ENCODE results near the gene ZNF385A.

The ZNF385A gene

DNA sequence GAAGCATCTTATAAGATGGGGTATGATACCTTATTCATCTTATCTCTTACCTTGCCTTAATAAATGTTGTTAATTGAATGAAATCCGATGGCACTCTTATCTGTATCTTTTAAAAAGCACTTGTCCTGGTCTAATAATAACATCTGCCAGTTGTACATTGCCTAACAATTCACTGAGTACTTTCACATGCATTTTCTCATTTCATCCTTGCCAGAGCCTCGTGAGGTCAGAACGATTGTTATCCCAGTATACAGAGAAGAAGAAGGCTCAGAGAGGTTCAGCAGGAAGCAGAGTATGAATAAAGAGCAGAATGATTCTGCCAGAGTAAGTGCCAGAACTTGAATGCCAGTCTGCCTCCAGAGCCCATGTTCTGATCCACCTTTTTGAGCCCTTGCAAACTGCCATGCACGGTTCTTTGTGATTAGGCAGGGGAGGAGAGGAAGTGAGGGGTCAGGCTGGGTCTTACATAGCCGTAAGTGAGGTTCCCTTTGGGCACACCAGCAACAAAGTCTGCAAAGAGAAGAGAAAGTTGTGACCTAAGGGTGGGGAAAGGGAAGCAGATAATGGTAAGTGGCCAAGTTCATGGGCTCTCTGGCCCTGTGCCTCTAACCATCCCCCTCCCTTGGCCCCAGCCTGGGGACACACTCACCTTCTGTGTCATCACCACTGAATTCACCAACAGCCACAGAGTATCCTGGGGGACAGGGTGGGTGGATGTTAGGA is 22.8 kb upstream of the ZNF385A start:
- TF ChIP-seq, protein P1, sequence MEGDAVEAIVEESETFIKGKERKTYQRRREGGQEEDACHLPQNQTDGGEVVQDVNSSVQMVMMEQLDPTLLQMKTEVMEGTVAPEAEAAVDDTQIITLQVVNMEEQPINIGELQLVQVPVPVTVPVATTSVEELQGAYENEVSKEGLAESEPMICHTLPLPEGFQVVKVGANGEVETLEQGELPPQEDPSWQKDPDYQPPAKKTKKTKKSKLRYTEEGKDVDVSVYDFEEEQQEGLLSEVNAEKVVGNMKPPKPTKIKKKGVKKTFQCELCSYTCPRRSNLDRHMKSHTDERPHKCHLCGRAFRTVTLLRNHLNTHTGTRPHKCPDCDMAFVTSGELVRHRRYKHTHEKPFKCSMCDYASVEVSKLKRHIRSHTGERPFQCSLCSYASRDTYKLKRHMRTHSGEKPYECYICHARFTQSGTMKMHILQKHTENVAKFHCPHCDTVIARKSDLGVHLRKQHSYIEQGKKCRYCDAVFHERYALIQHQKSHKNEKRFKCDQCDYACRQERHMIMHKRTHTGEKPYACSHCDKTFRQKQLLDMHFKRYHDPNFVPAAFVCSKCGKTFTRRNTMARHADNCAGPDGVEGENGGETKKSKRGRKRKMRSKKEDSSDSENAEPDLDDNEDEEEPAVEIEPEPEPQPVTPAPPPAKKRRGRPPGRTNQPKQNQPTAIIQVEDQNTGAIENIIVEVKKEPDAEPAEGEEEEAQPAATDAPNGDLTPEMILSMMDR (IDR thresholded peaks at IDR 0.05) = no peak
- no peaks in the 10 kb centered on the region for H3K9me3 ChIP-seq
- intact Hi-C loops (cut with DNase I; ENCODE audit: low total_unique reads) = no loop called here
- H3K27me3 ChIP-seq = no peaks in the 10 kb centered on the region
- peaks cover 98 to 100% (median 100%) of the 10 kb centered on the region in 3 donors for H3K36me3 ChIP-seq
- H3K4me1 ChIP-seq = peaks cover 0 to 77% (median 57%) of the 10 kb centered on the region in 4 donors
- DNase-seq = no peak
- peak overlapping the region; percentile 68 to 93 for H3K27ac ChIP-seq
- no peak overlapping the region for H3K4me3 ChIP-seq

DNA sequence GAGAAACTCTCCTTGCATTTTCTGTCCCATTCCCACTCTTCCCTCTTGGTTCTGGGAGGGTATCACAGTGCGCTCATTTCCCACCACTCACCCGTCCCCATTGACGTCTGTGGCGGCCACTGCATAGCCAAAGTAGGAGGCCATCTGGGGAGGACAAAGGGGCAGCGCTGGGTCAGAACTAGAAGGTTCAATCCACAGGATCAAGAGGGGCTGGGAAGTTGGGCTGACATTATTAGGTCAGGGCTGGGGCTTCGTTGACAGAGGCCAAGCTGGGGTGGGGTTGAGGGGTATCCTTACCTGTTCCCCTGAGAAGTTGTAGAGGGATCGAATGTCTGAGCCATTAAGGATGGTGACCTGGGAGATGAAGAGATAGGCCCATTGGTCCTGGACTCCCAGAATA is 21.0 kb upstream of the ZNF385A start:
- Histone ChIP-seq H3K4me1 (peaks cover 0 to 66% (median 41%) of the 10 kb centered on the region in 4 donors), H3K27ac (peak overlapping the region; percentile 68 to 93), H3K27me3 (no peaks in the 10 kb centered on the region), H3K36me3 (peaks cover 100% of the 10 kb centered on the region in 3 donors), H3K9me3 (no peaks in the 10 kb centered on the region), H3K4me3 (no peak overlapping the region)
- intact Hi-C loops (cut with DNase I; ENCODE audit: low total_unique reads) = no loop called here
- no peak for DNase-seq
- TF ChIP-seq, protein P1 (IDR thresholded peaks at IDR 0.05) = no peak

DNA sequence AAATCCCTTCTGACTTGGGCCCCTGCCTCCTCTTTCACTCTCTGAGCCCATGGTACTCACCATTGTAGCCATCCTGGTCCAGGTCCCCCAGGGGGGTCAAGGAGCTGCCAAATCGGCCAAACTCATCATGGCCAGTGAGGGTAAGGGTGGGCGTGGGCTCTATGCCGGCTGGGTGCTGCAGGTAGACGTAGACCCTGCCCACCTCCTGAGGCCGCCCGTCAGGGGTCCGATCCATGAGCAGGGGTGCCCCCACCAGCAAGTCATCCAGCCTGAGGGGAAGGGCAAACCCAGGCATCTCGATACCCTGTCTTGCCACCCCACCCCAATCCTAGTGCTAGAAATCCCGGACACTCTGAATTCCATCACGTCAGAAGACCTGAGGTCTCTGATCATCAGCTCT is 20.6 kb upstream of the ZNF385A start:
- Histone ChIP-seq H3K4me3 (no peak overlapping the region), H3K4me1 (peaks cover 0 to 61% (median 36%) of the 10 kb centered on the region in 4 donors), H3K27me3 (no peaks in the 10 kb centered on the region), H3K9me3 (no peaks in the 10 kb centered on the region), H3K36me3 (peaks cover 100% of the 10 kb centered on the region in 3 donors), H3K27ac (peak overlapping the region; percentile 68 to 93)
- TF ChIP-seq, protein P1 (IDR thresholded peaks at IDR 0.05) = no peak
- intact Hi-C loops (cut with DNase I; ENCODE audit: low total_unique reads) = no loop called here
- no peak for DNase-seq

DNA sequence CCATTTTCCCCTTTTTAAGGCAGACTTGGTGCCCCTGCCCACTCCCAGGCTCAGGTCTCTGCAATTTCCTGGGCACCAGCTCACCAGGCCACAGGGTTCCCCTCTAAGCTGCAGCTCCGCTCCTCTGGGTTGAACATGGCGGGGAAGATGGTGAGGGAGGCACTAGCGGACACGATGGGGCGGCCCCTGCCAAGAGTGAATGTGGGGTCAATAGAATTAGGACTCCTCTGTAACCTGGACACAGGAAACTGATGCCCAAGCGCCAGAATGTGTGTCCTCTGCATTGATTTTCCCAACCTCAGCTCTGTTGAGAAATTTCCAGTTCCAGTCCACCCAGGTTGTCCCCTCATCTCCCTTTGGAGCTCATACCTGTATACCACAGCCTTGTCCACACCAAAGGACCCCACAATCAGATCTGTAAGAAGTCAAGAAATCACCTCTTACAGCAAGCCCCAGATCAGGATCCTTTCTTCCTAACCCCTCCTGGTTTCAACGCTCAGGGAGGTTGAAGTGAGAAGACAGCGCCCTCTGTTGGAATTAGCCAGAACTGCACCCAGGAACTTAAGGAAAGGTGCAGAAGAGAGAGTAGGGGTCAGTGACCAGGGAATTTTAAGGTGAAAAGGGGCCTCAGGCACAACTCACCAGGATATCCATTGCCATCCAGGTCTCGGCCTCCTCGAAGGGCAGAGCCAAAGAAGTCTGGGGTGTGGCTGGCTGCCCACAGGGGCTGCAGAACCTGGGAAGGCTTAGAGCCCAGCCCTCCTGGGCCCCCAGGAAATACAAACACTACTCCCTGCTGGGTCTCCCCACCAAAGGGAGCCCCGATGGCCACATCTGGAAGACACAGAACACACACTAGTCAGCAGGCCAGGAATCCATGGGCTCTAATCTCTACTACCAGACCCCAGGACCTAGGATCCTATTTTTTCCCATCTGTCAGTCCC is 19.8 kb upstream of the ZNF385A start:
- H3K27me3 ChIP-seq = no peaks in the 10 kb centered on the region
- no peak overlapping the region for H3K4me3 ChIP-seq
- H3K27ac ChIP-seq = peak overlapping the region; percentile 68 to 93
- H3K4me1 ChIP-seq = peaks cover 0 to 54% (median 29%) of the 10 kb centered on the region in 4 donors
- intact Hi-C loops (cut with DNase I; ENCODE audit: low total_unique reads) = no loop called here
- DNase-seq = peak in 1 of 2 donors; percentile 75
- H3K9me3 ChIP-seq = no peaks in the 10 kb centered on the region
- TF ChIP-seq, protein P1 (IDR thresholded peaks at IDR 0.05) = peak; percentile 91
- H3K36me3 ChIP-seq = peaks cover 100% of the 10 kb centered on the region in 3 donors

DNA sequence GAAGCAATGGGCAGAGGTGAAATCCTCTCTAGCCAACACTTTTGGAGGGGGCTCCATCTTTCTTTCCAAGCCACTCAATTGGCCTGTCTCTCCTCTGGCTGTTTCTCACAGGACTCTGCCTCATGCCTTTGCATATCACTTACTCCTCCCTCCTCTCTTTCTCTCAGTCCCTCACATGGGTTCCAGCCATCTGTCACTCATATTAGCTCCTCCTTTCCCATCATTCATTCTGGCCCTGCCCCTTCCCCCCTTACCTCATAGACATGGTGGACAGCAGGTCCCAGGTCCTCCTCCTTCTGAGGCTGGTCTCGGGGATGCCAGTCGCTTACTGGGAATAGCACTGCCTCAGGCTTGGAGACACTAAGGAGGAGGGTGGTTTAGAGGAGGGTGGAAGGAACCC is 16.6 kb upstream of the ZNF385A start:
- Histone ChIP-seq H3K9me3 (no peaks in the 10 kb centered on the region), H3K36me3 (peaks cover 99 to 100% (median 100%) of the 10 kb centered on the region in 3 donors), H3K4me3 (no peak overlapping the region), H3K27ac (peak overlapping the region; percentile 44 to 93), H3K27me3 (no peaks in the 10 kb centered on the region), H3K4me1 (peaks cover 0 to 34% (median 9%) of the 10 kb centered on the region in 4 donors)
- TF ChIP-seq, protein P1 (IDR thresholded peaks at IDR 0.05) = no peak
- intact Hi-C loops (cut with DNase I; ENCODE audit: low total_unique reads) = no loop called here
- no peak for DNase-seq
